ENCODE measurements around the gene B4GALT2.

DNA sequence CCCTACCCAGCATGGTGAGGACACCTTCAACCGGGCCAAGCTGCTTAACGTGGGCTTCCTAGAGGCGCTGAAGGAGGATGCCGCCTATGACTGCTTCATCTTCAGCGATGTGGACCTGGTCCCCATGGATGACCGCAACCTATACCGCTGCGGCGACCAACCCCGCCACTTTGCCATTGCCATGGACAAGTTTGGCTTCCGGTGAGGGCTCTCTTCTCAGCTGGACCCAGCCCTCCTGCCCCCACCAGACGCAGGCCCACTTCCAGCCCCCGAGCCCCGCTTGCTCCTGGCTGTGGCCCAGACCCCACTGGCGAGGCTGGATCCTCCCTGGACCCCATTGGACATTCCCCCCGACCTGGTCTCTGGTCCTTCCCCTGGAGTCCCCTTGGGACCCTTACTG, 5.8 kb downstream of the B4GALT2 start:
- no peak for TF ChIP-seq POLR2A (IDR thresholded peaks at IDR 0.05; ENCODE audit: low read depth, low read length)
- TF ChIP-seq, protein P1, sequence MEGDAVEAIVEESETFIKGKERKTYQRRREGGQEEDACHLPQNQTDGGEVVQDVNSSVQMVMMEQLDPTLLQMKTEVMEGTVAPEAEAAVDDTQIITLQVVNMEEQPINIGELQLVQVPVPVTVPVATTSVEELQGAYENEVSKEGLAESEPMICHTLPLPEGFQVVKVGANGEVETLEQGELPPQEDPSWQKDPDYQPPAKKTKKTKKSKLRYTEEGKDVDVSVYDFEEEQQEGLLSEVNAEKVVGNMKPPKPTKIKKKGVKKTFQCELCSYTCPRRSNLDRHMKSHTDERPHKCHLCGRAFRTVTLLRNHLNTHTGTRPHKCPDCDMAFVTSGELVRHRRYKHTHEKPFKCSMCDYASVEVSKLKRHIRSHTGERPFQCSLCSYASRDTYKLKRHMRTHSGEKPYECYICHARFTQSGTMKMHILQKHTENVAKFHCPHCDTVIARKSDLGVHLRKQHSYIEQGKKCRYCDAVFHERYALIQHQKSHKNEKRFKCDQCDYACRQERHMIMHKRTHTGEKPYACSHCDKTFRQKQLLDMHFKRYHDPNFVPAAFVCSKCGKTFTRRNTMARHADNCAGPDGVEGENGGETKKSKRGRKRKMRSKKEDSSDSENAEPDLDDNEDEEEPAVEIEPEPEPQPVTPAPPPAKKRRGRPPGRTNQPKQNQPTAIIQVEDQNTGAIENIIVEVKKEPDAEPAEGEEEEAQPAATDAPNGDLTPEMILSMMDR (conservative IDR thresholded peaks at IDR 0.05; ENCODE audit: low read depth, low read length): no peak
- no peak for TF ChIP-seq BHLHE40 (IDR thresholded peaks at IDR 0.05; ENCODE audit: low read depth, low read length)
- TF ChIP-seq, protein P2, sequence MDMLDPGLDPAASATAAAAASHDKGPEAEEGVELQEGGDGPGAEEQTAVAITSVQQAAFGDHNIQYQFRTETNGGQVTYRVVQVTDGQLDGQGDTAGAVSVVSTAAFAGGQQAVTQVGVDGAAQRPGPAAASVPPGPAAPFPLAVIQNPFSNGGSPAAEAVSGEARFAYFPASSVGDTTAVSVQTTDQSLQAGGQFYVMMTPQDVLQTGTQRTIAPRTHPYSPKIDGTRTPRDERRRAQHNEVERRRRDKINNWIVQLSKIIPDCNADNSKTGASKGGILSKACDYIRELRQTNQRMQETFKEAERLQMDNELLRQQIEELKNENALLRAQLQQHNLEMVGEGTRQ (IDR thresholded peaks at IDR 0.05; ENCODE audit: low read depth, low read length): no peak
- TF ChIP-seq RFX5 (IDR thresholded peaks at IDR 0.05; ENCODE audit: low read depth, low read length): no peak
- TF ChIP-seq MXI1 (IDR thresholded peaks at IDR 0.05; ENCODE audit: borderline replicate concordance, low read depth, low read length): no peak
- TF ChIP-seq RAD21 (IDR thresholded peaks at IDR 0.05; ENCODE audit: low read length): no peak
- no peak for TF ChIP-seq CEBPB (IDR thresholded peaks at IDR 0.05; ENCODE audit: low read depth, low read length)
- no peak for TF ChIP-seq CHD1 (IDR thresholded peaks at IDR 0.05; ENCODE audit: low read depth, low read length)

Data from IMR-90 (cell line).